ENCODE results near the gene PLPPR3.

The PLPPR3 gene

DNA sequence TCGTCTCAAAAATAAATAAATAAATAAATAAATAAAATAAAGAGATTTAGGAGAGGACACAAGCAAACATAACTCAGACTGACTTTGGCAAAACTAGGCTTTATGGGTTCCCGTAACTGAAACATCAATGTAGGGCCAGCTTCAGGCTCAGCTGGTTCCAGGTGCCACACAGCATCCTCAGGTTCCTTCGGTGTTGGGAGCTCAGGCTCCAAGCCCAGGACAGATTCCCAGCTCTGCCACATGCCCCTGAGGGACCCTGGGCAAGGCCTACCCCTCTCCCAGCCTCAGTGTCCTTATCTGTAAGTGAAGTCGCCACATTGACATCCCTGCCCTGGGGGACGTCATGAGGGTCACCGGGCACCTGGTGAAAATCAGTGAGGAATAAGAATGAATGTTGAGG lies 52.1 kb downstream of the PLPPR3 start:
- Histone ChIP-seq H2AFZ (ENCODE audit: low read depth) (no peak overlapping the region), H3K9ac (no peak overlapping the region), H3K27me3 (ENCODE audit: insufficient read depth, low read depth) (peaks cover 33% of the 10 kb centered on the region), H3K79me2 (ENCODE audit: insufficient read depth, low read depth) (no peaks in the 10 kb centered on the region), H3K4me1 (ENCODE audit: low read depth, poor library complexity, severe bottlenecking) (peaks cover 10% of the 10 kb centered on the region), H3K27ac (no peak overlapping the region), H3K4me3 (IDR thresholded peaks at IDR 0.05; ENCODE audit: insufficient read depth, low read depth, low read length) (no peak overlapping the region), H3K36me3 (ENCODE audit: insufficient read depth) (no peaks in the 10 kb centered on the region), H3K4me2 (no peak overlapping the region), H4K20me1 (ENCODE audit: insufficient read depth) (no peaks in the 10 kb centered on the region)
- TF ChIP-seq, protein P1, sequence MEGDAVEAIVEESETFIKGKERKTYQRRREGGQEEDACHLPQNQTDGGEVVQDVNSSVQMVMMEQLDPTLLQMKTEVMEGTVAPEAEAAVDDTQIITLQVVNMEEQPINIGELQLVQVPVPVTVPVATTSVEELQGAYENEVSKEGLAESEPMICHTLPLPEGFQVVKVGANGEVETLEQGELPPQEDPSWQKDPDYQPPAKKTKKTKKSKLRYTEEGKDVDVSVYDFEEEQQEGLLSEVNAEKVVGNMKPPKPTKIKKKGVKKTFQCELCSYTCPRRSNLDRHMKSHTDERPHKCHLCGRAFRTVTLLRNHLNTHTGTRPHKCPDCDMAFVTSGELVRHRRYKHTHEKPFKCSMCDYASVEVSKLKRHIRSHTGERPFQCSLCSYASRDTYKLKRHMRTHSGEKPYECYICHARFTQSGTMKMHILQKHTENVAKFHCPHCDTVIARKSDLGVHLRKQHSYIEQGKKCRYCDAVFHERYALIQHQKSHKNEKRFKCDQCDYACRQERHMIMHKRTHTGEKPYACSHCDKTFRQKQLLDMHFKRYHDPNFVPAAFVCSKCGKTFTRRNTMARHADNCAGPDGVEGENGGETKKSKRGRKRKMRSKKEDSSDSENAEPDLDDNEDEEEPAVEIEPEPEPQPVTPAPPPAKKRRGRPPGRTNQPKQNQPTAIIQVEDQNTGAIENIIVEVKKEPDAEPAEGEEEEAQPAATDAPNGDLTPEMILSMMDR (conservative IDR thresholded peaks at IDR 0.05; ENCODE audit: low read depth, low read length), result no peak

DNA sequence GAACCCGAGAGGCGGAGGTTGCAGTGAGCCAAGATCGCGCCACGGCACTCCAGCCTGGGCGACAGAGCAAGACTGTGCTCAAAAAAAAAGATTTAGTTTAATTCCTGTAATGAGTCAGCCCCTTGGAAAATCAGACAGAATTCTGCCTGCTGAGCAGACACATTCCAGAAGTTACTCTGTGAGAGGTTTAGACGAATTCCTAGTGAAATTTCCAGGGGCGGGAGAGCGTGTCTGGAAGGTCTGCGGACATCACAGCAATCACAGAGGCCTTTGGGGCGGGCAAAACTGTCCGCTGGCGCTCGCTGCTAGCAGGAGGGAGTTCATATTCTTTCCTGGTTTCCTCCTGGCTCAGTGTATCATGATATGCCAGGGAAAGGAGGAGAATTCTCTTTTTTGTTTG lies 53.3 kb downstream of the PLPPR3 start:
- Histone ChIP-seq H3K4me1 (ENCODE audit: low read depth, poor library complexity, severe bottlenecking) (peaks cover 10% of the 10 kb centered on the region), H2AFZ (ENCODE audit: low read depth) (no peak overlapping the region), H3K9ac (no peak overlapping the region), H3K27me3 (ENCODE audit: insufficient read depth, low read depth) (peaks cover 37% of the 10 kb centered on the region), H3K27ac (no peak overlapping the region), H3K36me3 (ENCODE audit: insufficient read depth) (no peaks in the 10 kb centered on the region), H3K79me2 (ENCODE audit: insufficient read depth, low read depth) (no peaks in the 10 kb centered on the region), H3K4me3 (IDR thresholded peaks at IDR 0.05; ENCODE audit: insufficient read depth, low read depth, low read length) (no peak overlapping the region), H3K4me2 (no peak overlapping the region), H4K20me1 (ENCODE audit: insufficient read depth) (no peaks in the 10 kb centered on the region)
- TF ChIP-seq, protein P1 (conservative IDR thresholded peaks at IDR 0.05; ENCODE audit: low read depth, low read length), result no peak

DNA sequence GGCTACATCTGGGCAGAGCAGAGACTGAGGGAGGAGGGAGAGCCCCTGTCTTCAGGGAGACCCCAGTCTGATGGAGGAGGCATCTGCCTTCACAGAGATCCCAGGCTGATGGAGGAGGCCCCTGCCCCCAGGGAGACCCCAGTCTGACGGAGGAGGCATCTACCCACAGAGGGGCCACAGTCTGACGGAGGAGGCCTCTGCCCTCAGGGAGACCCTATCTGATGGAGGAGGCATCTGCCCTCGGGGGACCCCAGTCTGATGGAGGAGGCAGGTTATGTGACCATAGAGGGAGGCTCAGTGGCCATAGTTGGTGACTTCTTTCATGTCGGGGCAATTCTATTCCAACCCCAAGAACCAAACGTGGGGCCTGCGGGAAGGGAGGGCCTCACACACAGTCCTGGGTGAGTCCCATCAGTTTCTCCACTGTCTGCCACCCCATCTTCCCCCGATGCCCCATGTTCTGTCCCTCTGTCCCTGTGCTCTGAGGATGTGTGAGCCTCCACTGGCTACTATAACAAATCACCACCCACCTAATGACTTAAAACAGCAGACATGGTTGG lies 56.5 kb downstream of the PLPPR3 start:
- Histone ChIP-seq H3K4me1 (ENCODE audit: low read depth, poor library complexity, severe bottlenecking) (peaks cover 1% of the 10 kb centered on the region), H3K79me2 (ENCODE audit: insufficient read depth, low read depth) (no peaks in the 10 kb centered on the region), H3K27me3 (ENCODE audit: insufficient read depth, low read depth) (peaks cover 49% of the 10 kb centered on the region), H3K27ac (no peak overlapping the region), H3K9ac (no peak overlapping the region), H3K36me3 (ENCODE audit: insufficient read depth) (no peaks in the 10 kb centered on the region), H3K4me3 (IDR thresholded peaks at IDR 0.05; ENCODE audit: insufficient read depth, low read depth, low read length) (no peak overlapping the region), H2AFZ (ENCODE audit: low read depth) (no peak overlapping the region), H3K4me2 (no peak overlapping the region), H4K20me1 (ENCODE audit: insufficient read depth) (no peaks in the 10 kb centered on the region)
- TF ChIP-seq, protein P1 (conservative IDR thresholded peaks at IDR 0.05; ENCODE audit: low read depth, low read length), result no peak

DNA sequence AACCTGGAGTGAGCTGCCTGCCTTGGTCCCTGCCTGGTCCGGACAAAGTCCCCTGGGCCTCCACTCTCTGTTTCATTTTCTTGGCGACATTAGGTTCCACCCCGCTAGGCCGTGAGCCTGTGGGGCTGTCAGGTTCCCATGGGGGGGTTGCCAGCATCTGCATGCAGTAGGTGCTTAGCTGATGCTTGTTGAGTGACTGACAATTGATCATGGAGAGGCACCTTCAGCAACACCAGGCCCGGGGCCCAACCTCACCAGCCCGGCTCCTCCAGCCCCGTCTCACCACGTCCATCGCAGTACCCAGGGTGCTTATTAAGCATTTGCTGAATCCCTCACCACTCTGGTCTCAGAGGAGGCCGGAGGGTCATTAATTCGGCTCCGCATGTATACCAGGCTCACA lies 57.5 kb downstream of the PLPPR3 start:
- Histone ChIP-seq H3K4me1 (ENCODE audit: low read depth, poor library complexity, severe bottlenecking) (no peaks in the 10 kb centered on the region), H3K27me3 (ENCODE audit: insufficient read depth, low read depth) (peaks cover 58% of the 10 kb centered on the region), H3K27ac (no peak overlapping the region), H3K36me3 (ENCODE audit: insufficient read depth) (no peaks in the 10 kb centered on the region), H4K20me1 (ENCODE audit: insufficient read depth) (no peaks in the 10 kb centered on the region), H3K9ac (no peak overlapping the region), H2AFZ (ENCODE audit: low read depth) (no peak overlapping the region), H3K4me2 (no peak overlapping the region), H3K4me3 (IDR thresholded peaks at IDR 0.05; ENCODE audit: insufficient read depth, low read depth, low read length) (no peak overlapping the region), H3K79me2 (ENCODE audit: insufficient read depth, low read depth) (no peaks in the 10 kb centered on the region)
- TF ChIP-seq, protein P1 (conservative IDR thresholded peaks at IDR 0.05; ENCODE audit: low read depth, low read length), result no peak

All from KMS-11 (cell line).